ENCODE results near the gene PCNA. TPM values are rescaled to one million over a fixed set of nuclear protein-coding genes. Genes with fewer than 3 reads are reported as not detected.
"Not testable (repeated sequence)": the region's sequence is repeated elsewhere in the genome, so short reads cannot be mapped to it uniquely, and the experiment has no call there.

The PCNA gene
- total RNA-seq, 4 donors from 2014 or later: 58.9 to 160 (median 97.1) TPM

- no peak for TF ChIP-seq POLR2A (IDR thresholded peaks at IDR 0.05)
- no peak for TF ChIP-seq CTCF (IDR thresholded peaks at IDR 0.05)
- Histone ChIP-seq H3K27me3 (no peaks in the 10 kb centered on the region), H3K9me3 (no peaks in the 10 kb centered on the region), H3K4me3 (peak overlapping the region in 3 of 4 donors; percentile 15 to 58 (median 29)), H3K4me1 (peaks cover 7 to 34% (median 25%) of the 10 kb centered on the region in 3 donors), H3K27ac (peak overlapping the region; percentile 39 to 83 (median 70)), H3K36me3 (no peaks in the 10 kb centered on the region)
- DNase-seq: no peak
- 50 to 51% methylated on average over 4 of the region's 4 CpGs for WGBS, 2 donors
- intact Hi-C loops (cut with DNase I): no loop called here
These were observed 41.9 kb downstream of the PCNA start for GRCh38 chr20:5077761-5078387.

DNA sequence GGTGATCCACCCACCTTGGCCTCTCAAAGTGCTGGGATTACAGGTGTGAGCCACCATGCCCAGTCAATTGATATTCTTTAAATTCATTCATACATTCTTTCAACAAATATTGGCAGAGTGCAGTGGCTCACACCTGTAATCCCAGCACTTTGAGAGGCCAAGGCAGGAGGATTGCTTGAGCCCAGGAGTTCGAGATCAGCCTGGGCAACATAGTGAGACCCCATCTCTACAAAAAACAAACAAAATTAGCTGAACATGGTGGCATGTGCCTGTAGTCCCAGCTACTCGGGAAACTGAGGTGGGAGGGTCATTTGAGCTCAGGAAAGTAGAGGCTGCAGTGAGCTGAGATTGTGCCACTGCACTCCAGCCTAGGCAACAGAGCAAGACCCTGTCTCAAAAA, 42.8 kb downstream of the PCNA start:
- DNase-seq; H3K36me3 ChIP-seq; H3K27me3 ChIP-seq; intact Hi-C loops (cut with DNase I); H3K4me3 ChIP-seq; H3K9me3 ChIP-seq; H3K27ac ChIP-seq: not testable (repeated sequence)
- H3K4me1 ChIP-seq: peaks cover 7 to 36% (median 28%) of the 10 kb centered on the region in 3 donors
- 88 to 92% methylated on average over 2 of the region's 2 CpGs for WGBS, 2 donors

DNA sequence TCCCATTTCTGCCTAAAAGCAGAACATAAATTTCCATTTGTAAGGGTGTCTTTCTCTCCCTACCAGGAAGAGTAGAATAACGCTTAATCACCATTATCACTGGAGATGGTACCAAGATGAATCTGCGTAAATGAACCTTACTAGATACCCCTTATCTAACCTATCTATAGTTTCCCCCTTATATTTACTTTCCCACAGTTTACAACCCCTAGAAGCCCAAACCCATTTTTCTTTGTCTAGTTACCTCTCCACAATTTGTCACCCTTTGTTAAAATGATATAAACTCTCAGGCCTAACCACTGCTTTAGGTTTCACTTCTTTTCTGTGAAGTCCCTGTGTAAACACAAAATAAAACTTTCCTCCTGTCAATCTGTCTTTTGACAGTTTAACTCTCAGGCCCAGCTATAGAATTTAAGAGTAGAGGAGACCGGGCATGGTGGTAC, 45.5 kb downstream of the PCNA start:
- Histone ChIP-seq H3K27me3 (peaks cover 0 to 11% (median 0%) of the 10 kb centered on the region in 4 donors), H3K36me3 (no peaks in the 10 kb centered on the region), H3K9me3 (no peaks in the 10 kb centered on the region), H3K27ac (peak overlapping the region; percentile 56 to 84 (median 67)), H3K4me1 (peaks cover 7 to 36% (median 26%) of the 10 kb centered on the region in 3 donors), H3K4me3 (no peak overlapping the region)
- DNase-seq: no peak
- 54 to 82% methylated on average over 3 of the region's 3 CpGs for WGBS, 2 donors
- no peak for TF ChIP-seq CTCF (IDR thresholded peaks at IDR 0.05)
- no peak for TF ChIP-seq POLR2A (IDR thresholded peaks at IDR 0.05)
- intact Hi-C loops (cut with DNase I): no loop called here

DNA sequence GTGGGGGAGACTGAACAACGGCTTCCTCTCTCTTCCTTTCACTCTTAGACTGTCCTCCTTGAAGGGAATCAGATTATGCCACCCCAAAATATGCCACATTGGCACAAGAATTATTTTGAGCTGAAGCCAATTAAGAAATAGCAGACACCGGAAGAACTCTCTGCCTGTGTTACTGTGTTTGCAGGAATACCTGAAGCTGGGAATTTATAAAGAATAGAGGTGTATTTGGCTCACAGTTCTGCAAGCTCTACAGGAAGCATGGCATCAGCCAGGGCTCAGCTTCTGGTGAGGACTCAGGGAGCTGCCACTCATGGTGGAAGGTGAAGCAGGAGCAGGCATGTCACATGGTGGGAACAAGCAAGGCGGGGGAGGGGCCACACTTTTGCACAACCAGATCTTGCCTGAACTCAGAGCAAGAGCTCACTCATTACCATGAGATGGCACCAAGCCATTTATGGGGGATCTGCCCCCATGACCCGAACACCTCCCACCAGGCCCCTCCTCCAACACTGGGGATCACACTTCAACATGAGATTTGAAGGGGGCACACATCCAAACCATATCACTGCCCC, 46.0 kb downstream of the PCNA start:
- no peak for TF ChIP-seq POLR2A (IDR thresholded peaks at IDR 0.05)
- no peak for TF ChIP-seq CTCF (IDR thresholded peaks at IDR 0.05)
- Histone ChIP-seq H3K4me3 (no peak overlapping the region), H3K36me3 (no peaks in the 10 kb centered on the region), H3K27ac (peak overlapping the region; percentile 56 to 84 (median 67)), H3K9me3 (no peaks in the 10 kb centered on the region), H3K27me3 (peaks cover 0 to 16% (median 0%) of the 10 kb centered on the region in 4 donors), H3K4me1 (peaks cover 7 to 31% (median 24%) of the 10 kb centered on the region in 3 donors)
- intact Hi-C loops (cut with DNase I): no loop called here
- DNase-seq: no peak
- 18 to 21% methylated on average over 3 of the region's 4 CpGs for WGBS, 2 donors

DNA sequence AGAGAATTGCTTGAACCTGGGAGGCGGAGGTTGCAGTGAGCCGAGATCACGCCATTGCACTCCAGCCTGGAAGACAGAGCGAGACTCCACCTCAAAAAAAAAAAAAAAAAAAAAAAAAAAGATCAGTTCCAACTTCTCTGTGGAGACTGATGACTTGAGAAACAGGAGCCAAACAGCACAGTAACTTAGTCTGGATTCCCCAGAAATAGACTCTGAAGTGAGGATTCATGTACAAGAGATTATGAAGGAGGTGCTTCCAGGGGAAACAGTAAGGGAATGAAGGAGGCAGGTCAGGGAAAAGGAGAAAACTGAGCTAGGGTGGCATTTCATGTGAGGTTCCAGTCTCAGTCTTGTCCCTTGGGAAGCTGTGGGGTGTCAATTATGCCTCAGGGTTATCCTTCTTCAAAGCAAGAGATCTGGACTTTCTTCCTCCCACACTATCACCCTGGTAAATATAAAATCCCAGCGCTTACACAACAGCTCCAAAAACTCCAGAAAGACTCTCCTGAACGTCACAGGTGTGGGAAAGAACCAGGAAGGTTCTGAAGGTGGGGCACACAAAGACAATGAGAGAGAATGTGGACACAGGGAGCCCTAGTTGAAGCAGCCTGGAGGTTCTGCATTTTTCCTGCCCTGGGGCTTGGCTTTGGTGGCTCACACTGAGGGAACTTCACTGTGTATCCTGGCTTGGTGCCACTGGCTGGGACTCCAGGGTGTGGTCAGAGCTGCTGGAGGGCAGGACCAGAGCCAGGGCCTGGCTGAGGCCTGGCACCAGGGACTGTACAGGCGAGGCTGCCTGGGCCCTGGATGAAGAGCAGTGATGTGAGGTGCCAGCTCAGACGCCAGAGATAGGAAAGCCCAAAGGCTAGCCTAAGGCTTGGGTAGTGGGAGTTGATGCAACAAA, 46.8 kb downstream of the PCNA start:
- H3K27me3 ChIP-seq: peaks cover 0 to 17% (median 0%) of the 10 kb centered on the region in 4 donors
- peak overlapping the region; percentile 56 to 84 (median 67) for H3K27ac ChIP-seq
- no peak for DNase-seq
- H3K36me3 ChIP-seq: no peaks in the 10 kb centered on the region
- H3K4me1 ChIP-seq: peaks cover 7 to 24% (median 22%) of the 10 kb centered on the region in 3 donors
- TF ChIP-seq POLR2A (IDR thresholded peaks at IDR 0.05): no peak
- no peak for TF ChIP-seq CTCF (IDR thresholded peaks at IDR 0.05)
- no peaks in the 10 kb centered on the region for H3K9me3 ChIP-seq
- H3K4me3 ChIP-seq: no peak overlapping the region
- intact Hi-C loops (cut with DNase I): no loop called here
- 41 to 58% methylated on average over 6 to 7 of the region's 8 CpGs for WGBS, 2 donors

DNA sequence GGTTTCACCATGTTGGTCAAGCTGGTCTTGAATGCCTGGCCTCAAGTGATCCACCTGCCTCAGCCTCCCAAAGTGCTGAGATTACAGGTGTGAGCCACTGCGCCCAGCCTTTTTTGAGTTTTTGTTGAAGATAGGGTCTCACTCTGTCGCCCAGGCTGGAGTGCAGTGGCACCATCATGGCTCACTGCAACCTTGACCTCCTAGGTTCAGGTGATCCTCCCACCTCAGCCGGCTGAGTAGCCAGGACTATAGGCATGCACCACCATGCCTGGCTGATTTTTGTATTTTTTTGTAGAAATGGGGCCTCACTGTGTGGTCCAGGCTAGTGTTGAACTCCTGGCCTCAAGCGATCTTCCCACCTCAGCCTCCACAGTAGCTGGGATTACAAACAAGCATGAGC, 47.8 kb downstream of the PCNA start:
- H3K9me3 ChIP-seq; H3K4me3 ChIP-seq; intact Hi-C loops (cut with DNase I); H3K27ac ChIP-seq; DNase-seq; H3K36me3 ChIP-seq: not testable (repeated sequence)
- peaks cover 0 to 17% (median 0%) of the 10 kb centered on the region in 4 donors for H3K27me3 ChIP-seq
- 95 to 100% methylated on average over 3 to 4 of the region's 4 CpGs for WGBS, 2 donors
- H3K4me1 ChIP-seq: peaks cover 7 to 22% (median 19%) of the 10 kb centered on the region in 3 donors

All from esophagus squamous epithelium (tissue), 5 donors.